Fibroblast of skin of abdomen (primary cell): ENCODE results near the gene CXCL9. TPM values are rescaled to one million over a fixed set of nuclear protein-coding genes. Genes with fewer than 3 reads are reported as not detected.
"Not testable (repeated sequence)": the region's sequence is repeated elsewhere in the genome, so short reads cannot be mapped to it uniquely, and the experiment has no call there.

ENCODE experiments used
- DNase-seq: peaks from one replicate; pipeline ENCODE4 v3.0.0-alpha.2; 2013
- polyA plus RNA-seq, 2 experiments: library from polyadenylated mRNA; unstranded; fragments of 120-200 nt; gene quantifications; one replicate each; pipeline ENCODE4 v1.2.1, GENCODE V29; 2013; ENCODE audit not compliant: insufficient read length in 2 of 2

CXCL9 gene
- not detected for polyA plus RNA-seq (2013, experiment 1 of 2; ENCODE audit: insufficient read length)
- polyA plus RNA-seq (2013, experiment 2 of 2; ENCODE audit: insufficient read length): not detected

DNA sequence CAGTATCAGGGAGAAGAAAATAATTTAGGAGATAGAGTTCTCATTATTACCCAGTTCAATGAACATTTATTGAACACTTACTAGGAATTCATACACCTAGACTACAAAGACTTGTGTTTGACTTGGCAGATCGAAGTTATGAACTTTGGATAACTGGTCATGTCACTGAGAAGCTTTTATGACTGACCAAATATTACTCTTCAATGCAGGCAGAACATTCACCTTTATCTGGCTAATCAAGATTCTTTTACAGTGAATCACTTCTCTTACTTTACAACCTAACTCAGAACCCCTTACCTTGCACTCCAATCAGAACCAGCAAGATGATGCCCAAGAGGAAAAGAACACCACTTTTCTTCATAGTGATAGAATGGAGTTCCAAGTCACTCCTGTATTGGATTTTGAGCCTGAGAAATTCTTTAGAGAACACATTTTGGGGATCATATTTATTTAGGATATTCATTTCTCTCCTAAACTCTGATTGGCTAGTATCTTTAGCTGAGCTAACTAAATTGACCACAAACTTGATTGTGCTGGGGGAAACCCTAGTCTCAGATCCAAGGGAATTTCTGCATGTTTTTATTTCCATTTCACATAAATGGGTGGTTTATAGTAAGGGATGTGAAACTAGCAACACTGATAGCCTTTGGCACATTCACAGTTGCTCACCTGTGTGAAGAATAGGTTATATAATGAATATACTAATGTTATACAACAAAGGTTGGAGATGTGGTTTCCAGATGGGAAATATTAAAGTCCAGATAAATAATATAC lies at the start of gene CXCL9:
TSS of gene CXCL9 (minus strand) at position 421 of the 774 bp plus-strand sequence. CDS start at position 361, 60 bp downstream.
- no peak for DNase-seq

DNA sequence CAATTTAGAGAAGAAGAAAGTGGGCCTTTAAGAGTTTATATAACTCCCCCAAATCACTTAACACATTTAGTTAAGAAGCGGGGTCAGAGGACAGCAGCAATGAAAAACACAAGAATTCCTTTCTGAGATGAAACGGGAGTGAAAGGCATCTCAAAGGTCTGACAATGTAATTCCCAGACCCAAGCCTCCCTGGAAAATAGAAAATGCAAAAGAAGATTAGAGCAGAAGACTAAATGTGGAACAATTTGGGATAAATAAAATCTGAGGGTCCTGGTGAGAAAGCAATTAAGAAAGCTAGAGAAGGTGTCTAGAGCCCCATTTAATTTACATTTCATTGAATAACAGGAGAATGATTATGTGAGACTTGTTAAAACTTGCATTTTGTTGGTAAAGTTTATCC lies 48.1 kb upstream of the CXCL9 start:
- DNase-seq: no peak

DNA sequence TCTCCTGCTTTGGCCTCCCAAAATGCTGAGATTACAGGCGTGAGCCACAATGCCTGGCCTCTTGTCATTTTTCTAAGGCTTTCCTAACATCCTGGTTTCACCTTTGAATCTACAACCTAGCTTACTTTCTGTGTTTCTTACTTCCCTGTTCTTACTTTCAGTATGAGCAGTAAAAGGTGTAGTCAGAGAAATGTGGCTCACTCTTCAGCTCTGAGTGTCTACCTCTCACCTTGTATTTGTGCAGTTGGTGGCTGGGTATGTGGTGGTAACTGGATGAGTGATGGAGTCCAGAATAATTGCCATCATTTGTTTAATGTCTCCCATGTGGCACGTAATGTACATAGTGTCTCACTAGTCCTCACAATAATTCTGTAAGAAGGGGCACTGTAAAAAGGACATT lies 47.7 kb upstream of the CXCL9 start:
- DNase-seq: no peak

DNA sequence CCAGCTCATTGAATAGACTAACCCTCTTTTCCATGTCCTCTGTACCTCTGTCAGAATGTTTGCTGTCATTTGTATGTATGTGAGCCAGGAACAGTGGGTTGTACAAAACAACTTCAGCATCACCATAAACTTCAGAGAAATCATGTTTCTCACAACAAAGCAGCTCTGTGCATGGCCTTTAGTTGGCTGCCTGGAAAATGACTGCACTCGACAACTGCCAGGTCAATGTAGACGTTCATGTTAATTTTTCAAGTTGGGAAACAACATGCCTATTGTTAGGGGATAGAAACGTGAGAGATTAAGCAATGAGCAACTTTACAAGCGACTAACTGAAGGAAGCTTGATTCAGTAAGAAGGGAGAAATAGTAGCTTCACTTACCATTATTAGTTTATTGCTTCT lies 46.4 kb upstream of the CXCL9 start:
- DNase-seq: no peak

GRCh38 chr4:76050560-76051050 lies 43.3 kb upstream of the CXCL9 start:
- not testable (repeated sequence) for DNase-seq

DNA sequence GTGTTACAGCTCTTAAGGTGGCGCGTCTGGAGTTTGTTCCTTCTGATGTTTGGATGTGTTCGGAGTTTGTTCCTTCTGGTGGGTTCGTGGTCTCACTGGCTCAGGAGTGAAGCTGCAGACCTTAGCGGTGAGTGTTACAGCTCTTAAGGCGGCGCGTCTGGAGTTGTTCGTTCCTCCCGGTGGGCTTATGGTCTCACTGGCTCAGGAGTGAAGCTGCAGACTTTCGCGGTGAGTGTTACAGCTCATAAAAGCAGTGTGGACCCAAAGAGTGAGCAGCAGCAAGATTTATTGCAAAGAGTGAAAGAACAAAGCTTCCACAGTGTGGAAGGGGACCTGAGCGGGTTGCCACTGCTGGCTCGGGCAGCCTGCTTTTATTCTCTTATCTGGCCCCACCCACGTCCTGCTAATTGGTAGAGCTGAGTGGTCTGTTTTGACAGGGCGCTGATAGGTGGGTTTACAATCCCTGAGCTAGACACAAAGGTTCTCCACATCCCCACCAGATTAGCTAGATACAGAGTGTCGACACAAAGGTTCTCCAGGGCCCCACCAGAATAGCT lies 42.6 kb upstream of the CXCL9 start:
- DNase-seq: not testable (repeated sequence)

DNA sequence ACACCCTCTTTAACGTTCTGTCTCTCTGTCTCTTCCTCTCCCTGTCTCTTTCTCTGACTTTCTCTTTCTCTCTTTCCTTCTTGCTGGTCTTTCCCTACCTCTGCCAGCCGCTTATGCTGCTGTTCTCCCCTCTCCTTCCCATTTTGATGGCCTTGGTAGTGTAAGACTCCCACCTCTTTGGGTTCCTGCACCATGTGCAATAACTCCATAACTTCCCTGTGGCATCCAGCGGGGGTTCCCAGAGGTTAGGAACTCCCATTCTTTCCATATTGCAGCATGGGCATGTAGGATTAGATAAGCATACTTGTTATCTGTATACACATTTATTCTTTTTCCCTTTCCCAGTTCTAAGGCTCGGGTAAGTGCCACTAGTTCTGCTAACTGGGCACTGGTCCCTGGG lies 37.4 kb upstream of the CXCL9 start:
- DNase-seq: not testable (repeated sequence)

- not testable (repeated sequence) for DNase-seq
Observed at GRCh38 chr4:76043306-76043705, 36.0 kb upstream of the CXCL9 start.

GRCh38 chr4:76042241-76042998 lies 35.1 kb upstream of the CXCL9 start:
- not testable (repeated sequence) for DNase-seq

DNA sequence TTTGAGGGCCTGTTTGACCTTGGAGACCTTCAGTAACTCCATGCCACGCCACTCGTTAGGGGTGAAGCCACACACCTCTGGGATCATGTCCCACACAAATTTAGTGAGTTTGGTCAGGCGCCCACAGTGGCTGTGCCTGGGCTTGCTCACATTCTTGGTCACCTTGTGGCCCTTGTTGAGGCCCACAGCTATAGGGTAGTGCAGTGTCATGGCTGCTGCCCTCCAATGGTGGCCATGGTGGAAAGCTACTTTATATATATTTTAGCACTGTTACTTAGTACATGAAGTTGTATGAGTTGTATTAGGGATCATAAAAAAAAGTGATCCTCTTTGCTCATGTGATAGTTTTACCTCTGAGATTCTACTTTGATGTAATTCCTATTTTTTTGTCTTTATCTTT lies 29.5 kb upstream of the CXCL9 start:
- no peak for DNase-seq

DNA sequence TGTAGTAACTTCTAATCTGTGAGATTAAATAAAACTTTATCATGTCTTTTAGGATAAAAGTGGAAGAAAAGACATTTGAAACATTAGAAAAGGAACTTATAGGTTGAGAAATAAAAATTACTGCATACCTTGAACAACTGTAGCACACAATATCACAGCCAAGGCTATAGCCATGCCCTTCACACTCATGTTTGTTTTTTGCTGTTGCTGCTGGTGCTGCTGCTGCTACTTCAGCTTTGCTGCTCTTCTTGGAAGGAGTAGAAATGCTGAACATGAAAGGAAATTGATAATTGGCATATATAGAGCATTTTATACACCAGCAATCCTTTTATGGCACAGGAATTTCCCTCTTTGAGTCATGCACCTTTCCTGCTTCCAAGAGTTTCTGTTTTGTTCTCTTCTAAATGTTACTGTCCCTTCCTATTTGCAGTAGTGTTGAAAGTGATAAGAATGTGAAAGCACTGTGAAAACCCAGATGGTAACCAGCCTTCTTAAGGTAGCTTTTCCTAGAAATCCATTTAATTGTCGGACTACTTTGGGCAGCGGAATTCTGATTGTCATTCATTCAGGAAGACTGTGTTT lies 28.6 kb upstream of the CXCL9 start, which contains the start of gene CXCL11:
TSS of gene CXCL11 (minus strand) at position 272 of the 582 bp plus-strand sequence. CDS start at position 189, 83 bp downstream.
- no peak for DNase-seq

DNA sequence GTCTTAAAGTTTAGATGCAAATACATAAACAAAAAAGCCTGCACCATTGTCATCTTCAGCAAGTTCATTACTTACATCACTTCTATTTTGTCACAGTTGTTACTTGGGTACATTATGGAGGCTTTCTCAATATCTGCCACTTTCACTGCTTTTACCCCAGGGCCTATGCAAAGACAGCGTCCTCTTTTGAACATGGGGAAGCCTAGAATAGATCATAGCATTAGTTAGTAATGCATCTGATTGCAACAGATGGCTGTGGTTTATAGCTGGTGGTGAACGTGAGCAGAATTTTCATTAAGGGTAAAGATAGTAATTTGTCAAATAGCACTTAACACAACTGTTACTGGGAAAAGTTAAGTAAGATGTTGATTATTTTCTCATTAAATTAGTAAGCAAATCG lies 27.8 kb upstream of the CXCL9 start:
- DNase-seq: no peak

DNA sequence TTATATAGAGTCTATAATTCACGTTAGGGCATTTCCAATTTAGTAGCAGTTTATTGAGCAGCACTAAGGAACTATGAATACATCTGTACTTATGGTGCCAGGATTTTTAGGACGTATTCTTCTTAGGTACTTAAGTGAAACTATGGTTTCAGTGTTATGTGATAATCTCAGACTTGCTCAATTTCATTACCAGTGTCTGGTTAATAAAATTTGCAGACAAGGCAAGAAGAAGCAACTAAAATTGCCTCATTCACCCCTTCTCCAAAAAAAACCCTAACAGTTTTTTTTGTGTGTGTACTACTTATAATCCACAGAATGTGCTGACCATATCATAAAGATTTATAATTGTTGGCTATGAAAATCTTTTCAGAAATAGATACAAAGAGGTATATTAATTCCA lies 22.0 kb upstream of the CXCL9 start:
- no peak for DNase-seq

DNA sequence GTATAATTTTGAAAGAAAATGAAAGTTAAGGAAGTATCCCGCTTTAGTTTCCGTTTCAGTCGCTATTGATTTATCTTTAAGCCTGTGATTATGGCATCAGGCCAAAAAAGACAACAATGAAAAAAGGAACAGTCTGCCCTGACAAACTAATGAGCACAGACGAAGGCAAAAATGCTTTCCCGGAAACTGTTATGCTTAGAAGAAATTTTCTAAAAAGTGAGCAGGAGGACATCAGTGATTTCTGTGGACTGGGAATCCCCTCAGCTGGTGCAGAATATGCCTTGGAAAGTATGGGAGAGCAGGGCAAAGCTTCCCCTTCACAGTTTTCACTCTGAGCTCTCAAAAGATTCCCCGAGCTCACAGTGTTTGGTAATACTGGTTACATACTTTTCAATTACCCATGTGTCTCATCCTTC lies 21.0 kb upstream of the CXCL9 start:
- no peak for DNase-seq

DNA sequence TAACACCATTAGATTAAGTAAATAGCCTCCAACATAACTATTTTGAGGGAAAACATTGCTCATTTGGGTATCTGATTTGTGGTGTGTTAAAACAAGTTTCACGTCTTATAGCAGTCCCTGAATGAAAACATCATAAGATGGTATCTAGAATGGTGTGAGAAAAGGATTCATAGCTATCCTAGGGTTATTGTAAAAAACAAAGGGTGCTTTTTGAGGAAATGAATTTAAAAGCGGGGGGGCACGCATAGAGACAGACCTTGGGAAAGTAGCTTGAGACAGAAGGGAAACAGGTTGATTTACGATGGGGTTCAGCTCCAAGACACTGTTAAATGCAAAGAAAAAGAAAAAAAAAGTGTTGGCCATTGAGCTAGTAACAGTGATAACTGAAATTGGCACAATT lies 16.8 kb upstream of the CXCL9 start:
- DNase-seq: no peak

DNA sequence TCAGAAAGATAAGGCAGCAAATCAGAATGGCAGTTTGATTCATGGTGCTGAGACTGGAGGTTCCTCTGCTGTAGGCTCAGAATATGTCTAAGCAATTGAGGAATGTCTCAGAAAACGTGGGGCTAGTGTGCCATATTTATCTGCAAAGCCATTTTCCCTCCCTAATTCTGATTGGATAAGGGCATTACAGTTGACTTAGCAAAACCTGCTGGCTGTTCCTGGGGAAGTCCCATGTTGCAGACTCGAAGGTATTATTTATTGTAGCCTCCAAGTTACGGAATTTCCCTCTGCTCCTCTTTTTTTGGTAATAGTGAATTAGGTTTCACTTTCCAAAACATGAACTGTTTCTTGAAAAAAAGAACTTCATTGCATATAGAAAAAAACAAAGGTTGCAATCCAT lies 16.1 kb upstream of the CXCL9 start, which contains the start of gene CXCL10:
TSS of gene CXCL10 (minus strand) at position 109 of the 400 bp plus-strand sequence. CDS start at position 43, 66 bp downstream.
- no peak for DNase-seq

DNA sequence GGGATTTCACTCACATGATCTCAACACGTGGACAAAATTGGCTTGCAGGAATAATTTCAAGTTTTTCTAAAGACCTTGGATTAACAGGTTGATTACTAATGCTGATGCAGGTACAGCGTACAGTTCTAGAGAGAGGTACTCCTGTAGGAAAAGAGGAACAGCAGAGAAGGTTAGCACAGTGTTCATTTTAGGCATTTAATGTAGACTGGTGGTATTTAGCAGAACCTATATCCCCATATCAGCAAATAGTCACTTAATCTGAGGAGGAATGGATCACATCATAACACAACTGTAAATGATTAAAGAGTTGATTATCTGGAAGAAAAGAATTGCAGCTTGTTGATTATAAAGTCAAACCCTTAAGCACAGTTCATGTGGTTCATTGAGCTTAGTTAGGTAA lies 15.4 kb upstream of the CXCL9 start:
- no peak for DNase-seq

DNA sequence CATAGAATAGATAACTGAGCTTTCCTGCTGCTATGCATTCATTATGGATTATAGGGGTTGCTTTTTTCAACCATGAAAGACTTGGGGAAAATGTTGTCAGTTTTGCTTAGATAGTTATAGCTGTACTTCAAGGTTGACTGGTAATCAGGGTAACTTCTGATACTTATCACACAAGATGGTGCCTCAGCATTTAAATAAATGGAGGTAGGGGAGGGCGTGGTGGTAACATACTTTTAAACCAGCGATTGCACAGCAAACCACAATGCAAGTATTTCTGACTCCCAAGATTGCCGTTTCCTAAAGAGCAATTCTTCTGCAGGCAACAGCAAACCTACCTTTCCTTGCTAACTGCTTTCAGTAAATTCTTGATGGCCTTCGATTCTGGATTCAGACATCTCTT lies 14.7 kb upstream of the CXCL9 start:
- no peak for DNase-seq

DNA sequence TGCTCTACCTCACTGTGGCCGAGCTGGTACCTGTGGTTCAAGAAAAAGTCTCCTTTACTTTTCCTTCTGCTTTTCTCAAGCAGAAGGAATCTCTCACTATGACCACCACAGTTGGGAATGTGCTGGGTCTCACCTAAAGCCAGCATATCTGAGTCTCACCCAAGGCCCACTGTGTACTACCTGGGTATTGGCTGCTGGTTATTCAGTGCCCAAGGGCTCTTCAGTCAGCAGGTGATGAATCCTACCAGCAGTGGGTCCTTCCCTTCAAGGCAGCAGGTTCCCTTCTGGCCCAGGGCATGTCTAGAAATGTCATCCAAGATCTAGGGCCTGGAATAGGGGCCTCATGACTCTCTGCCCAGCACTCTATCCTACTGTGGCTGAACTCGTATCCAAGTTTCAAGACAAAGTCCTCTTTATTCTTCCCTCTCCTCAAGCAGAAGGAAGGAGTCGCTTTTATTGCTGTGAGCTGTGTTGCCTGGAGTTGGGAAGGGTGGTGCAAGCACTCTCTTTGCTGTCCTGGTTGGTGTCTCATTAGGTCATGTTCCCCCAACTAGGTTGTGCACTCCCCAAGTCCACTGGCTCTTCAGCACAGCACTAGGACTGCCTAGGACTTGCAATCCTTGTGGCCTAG lies 9.9 kb upstream of the CXCL9 start:
- no peak for DNase-seq

DNA sequence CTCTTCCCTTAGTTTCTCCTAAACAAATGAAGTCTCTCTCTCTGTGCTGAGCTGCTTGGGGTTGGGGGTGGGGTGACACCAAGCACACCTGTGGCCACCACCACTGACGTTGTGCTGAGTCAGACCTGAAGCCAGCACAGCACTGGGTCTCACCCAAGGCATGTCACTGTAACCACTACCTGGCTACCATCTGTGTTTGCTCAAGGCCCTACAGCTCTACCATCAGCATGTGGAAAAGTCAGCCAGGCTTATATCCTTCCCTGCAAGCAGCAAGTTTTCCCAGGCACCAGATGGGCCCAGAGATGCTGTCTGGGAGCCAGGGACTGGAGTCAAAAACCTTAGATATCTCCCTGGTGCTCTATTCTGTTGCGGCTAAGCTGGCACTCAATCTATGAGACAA lies 9.1 kb upstream of the CXCL9 start:
- DNase-seq: no peak

- no peak for DNase-seq
Observed at GRCh38 chr4:76013540-76013939, 6.2 kb upstream of the CXCL9 start.

DNA sequence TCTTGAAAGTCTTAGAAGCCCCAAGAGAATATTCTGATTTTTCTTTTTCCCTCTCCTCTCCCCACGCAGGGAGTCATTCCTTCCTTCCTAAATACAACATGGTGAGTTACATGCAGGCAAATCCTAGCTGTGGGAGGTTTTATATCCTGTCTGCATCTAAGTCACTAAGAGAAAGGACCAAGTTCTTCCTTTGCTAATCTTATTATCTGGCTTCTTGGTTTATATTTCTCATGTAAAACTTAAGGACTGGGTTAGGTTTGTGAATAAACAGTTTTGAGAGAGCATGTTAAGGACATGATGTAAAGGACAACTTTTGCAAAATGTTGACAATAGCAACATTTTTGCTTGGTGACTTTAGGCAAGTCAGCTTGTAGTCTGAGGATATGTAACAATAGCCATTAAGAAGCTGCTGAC lies 5.1 kb upstream of the CXCL9 start:
- DNase-seq: no peak
